ENCODE measurements around the gene CAMKK1. TPM values are rescaled to one million over a fixed set of nuclear protein-coding genes. Genes with fewer than 3 reads are reported as not detected.

Gene CAMKK1
- total and polyA plus RNA-seq, 9 of the 15 experiments (the other 6 are each of a cell fraction or from before 2014, with no cell fraction given), result 0.34 to 7.5 (median 4.9) TPM

- TF ChIP-seq RBM22 (IDR thresholded peaks at IDR 0.05; ENCODE audit: low read depth, low read length, poor library complexity, severe bottlenecking), result peak; percentile 2
- TF ChIP-seq GTF2F1 (IDR thresholded peaks at IDR 0.05; ENCODE audit: low read depth, low read length), result no peak
- no peak for TF ChIP-seq ZNF174 (CRISPR knock-in tag; IDR thresholded peaks at IDR 0.05)
- TF ChIP-seq GTF3C2 (IDR thresholded peaks at IDR 0.05; ENCODE audit: borderline replicate concordance, extremely low read depth, insufficient read length), result no peak
- TF ChIP-seq E2F3 (CRISPR knock-in tag; IDR thresholded peaks at IDR 0.05), result no peak
- peak; percentile 81 for TF ChIP-seq ZBTB33 (CRISPR knock-in tag; IDR thresholded peaks at IDR 0.05)
- no peak for TF ChIP-seq CLOCK (CRISPR knock-in tag; IDR thresholded peaks at IDR 0.05; ENCODE audit: borderline replicate concordance)
- no peak for TF ChIP-seq RNF219 (CRISPR knock-in tag; IDR thresholded peaks at IDR 0.05)
- no peak for TF ChIP-seq ZC3H11A (IDR thresholded peaks at IDR 0.05; ENCODE audit: low read depth, low read length)
- no peak for TF ChIP-seq ZNF23 (CRISPR knock-in tag; IDR thresholded peaks at IDR 0.05)
Measured at GRCh38 chr17:3921006-3921405, 28.2 kb upstream of the CAMKK1 start (continued).
